Dendritic cell treated with granulocyte-macrophage colony-stimulating factor and Interleukin-4, amounts not matched to agents 40 ng/mL and 50 ng/mL, for 4 days (primary cell): ENCODE results near the gene PCBP3.

Experiments used
- H3K27ac Mint-ChIP-seq: one replicate; pipeline ENCODE4 v1.8.0; 2022; ENCODE audit warnings: mild to moderate bottlenecking, mixed read lengths
- H3K27me3 Mint-ChIP-seq: one replicate; pipeline ENCODE4 v1.8.0; 2022; ENCODE audit warnings: mild to moderate bottlenecking, mixed read lengths
- H3K36me3 Mint-ChIP-seq: one replicate; pipeline ENCODE4 v1.8.0; 2022; ENCODE audit warnings: low read depth, mixed read lengths
- H3K4me1 Mint-ChIP-seq: one replicate; pipeline ENCODE4 v1.8.0; 2022; ENCODE audit warnings: low read depth, mixed read lengths
- H3K4me3 Mint-ChIP-seq: one replicate; pipeline ENCODE4 v1.8.0; 2022; ENCODE audit warnings: mild to moderate bottlenecking, moderate library complexity, mixed read lengths
- H3K9me3 Mint-ChIP-seq: one replicate; pipeline ENCODE4 v1.8.0; 2022; ENCODE audit warnings: mixed read lengths
- intact Hi-C: fragments of 100-400 bp; cut with micrococcal nuclease; formaldehyde crosslinking; loops from one replicate; pipeline ENCODE4 v1.15.0; 2022

PCBP3 gene

GRCh38 chr21:45861156-45861870, 217.8 kb downstream of the PCBP3 start:
- no peak overlapping the region for H3K27ac Mint-ChIP-seq
- no peaks in the 10 kb centered on the region for H3K9me3 Mint-ChIP-seq
- H3K4me1 Mint-ChIP-seq = no peaks in the 10 kb centered on the region
- H3K4me3 Mint-ChIP-seq = no peak overlapping the region
- H3K36me3 Mint-ChIP-seq = no peaks in the 10 kb centered on the region
- intact Hi-C loops = no loop called here
- no peaks in the 10 kb centered on the region for H3K27me3 Mint-ChIP-seq

GRCh38 chr21:45862543-45863207, 219.2 kb downstream of the PCBP3 start:
- no peaks in the 10 kb centered on the region for H3K36me3 Mint-ChIP-seq
- no peaks in the 10 kb centered on the region for H3K27me3 Mint-ChIP-seq
- no peaks in the 10 kb centered on the region for H3K9me3 Mint-ChIP-seq

GRCh38 chr21:45863267-45863666, 219.7 kb downstream of the PCBP3 start:
- H3K27ac Mint-ChIP-seq = no peak overlapping the region
- no peaks in the 10 kb centered on the region for H3K36me3 Mint-ChIP-seq
- no peaks in the 10 kb centered on the region for H3K9me3 Mint-ChIP-seq
- intact Hi-C loops = no loop called here
- H3K4me3 Mint-ChIP-seq = no peak overlapping the region
- H3K27me3 Mint-ChIP-seq = no peaks in the 10 kb centered on the region
- no peaks in the 10 kb centered on the region for H3K4me1 Mint-ChIP-seq

More at GRCh38 chr21:45862543-45863207, 219.2 kb downstream of the PCBP3 start:
- intact Hi-C loops = no loop called here
- Mint-ChIP-seq H3K4me3 (no peak overlapping the region), H3K4me1 (no peaks in the 10 kb centered on the region), H3K27ac (no peak overlapping the region)

GRCh38 chr21:45863751-45864150, 220.2 kb downstream of the PCBP3 start:
- intact Hi-C loops = no loop called here
- Mint-ChIP-seq H3K27ac (no peak overlapping the region), H3K4me3 (no peak overlapping the region), H3K4me1 (no peaks in the 10 kb centered on the region), H3K27me3 (no peaks in the 10 kb centered on the region), H3K36me3 (no peaks in the 10 kb centered on the region), H3K9me3 (no peaks in the 10 kb centered on the region)

- Mint-ChIP-seq H3K36me3 (no peaks in the 10 kb centered on the region), H3K4me1 (no peaks in the 10 kb centered on the region), H3K27ac (no peak overlapping the region), H3K9me3 (no peaks in the 10 kb centered on the region), H3K27me3 (no peaks in the 10 kb centered on the region), H3K4me3 (no peak overlapping the region)
- intact Hi-C loops = no loop called here
These were observed 220.9 kb downstream of the PCBP3 start for GRCh38 chr21:45864436-45864835.

GRCh38 chr21:45865106-45865835, 221.7 kb downstream of the PCBP3 start:
- no peak overlapping the region for H3K4me3 Mint-ChIP-seq
- no peaks in the 10 kb centered on the region for H3K4me1 Mint-ChIP-seq
- H3K27me3 Mint-ChIP-seq = no peaks in the 10 kb centered on the region
- no peaks in the 10 kb centered on the region for H3K36me3 Mint-ChIP-seq
- intact Hi-C loops = no loop called here
- H3K9me3 Mint-ChIP-seq = no peaks in the 10 kb centered on the region
- H3K27ac Mint-ChIP-seq = no peak overlapping the region

- Mint-ChIP-seq H3K9me3 (no peaks in the 10 kb centered on the region), H3K27ac (no peak overlapping the region), H3K4me1 (no peaks in the 10 kb centered on the region), H3K4me3 (no peak overlapping the region), H3K27me3 (no peaks in the 10 kb centered on the region), H3K36me3 (no peaks in the 10 kb centered on the region)
- intact Hi-C loops = no loop called here
These were observed 223.0 kb downstream of the PCBP3 start for GRCh38 chr21:45866551-45866950.

GRCh38 chr21:45867041-45867666, 223.6 kb downstream of the PCBP3 start:
- Mint-ChIP-seq H3K4me3 (no peak overlapping the region), H3K27me3 (no peaks in the 10 kb centered on the region), H3K27ac (no peak overlapping the region), H3K9me3 (no peaks in the 10 kb centered on the region), H3K4me1 (no peaks in the 10 kb centered on the region), H3K36me3 (no peaks in the 10 kb centered on the region)
- intact Hi-C loops = no loop called here

GRCh38 chr21:45867671-45868081, 224.2 kb downstream of the PCBP3 start:
- Mint-ChIP-seq H3K27ac (no peak overlapping the region), H3K36me3 (no peaks in the 10 kb centered on the region), H3K4me1 (no peaks in the 10 kb centered on the region), H3K9me3 (no peaks in the 10 kb centered on the region), H3K4me3 (no peak overlapping the region), H3K27me3 (no peaks in the 10 kb centered on the region)
- intact Hi-C loops = no loop called here

GRCh38 chr21:45868086-45868485, 224.6 kb downstream of the PCBP3 start:
- Mint-ChIP-seq H3K4me3 (no peak overlapping the region), H3K27me3 (no peaks in the 10 kb centered on the region), H3K36me3 (no peaks in the 10 kb centered on the region), H3K27ac (no peak overlapping the region), H3K9me3 (no peaks in the 10 kb centered on the region), H3K4me1 (no peaks in the 10 kb centered on the region)
- intact Hi-C loops = no loop called here

GRCh38 chr21:45868488-45868887, 225.0 kb downstream of the PCBP3 start:
- H3K36me3 Mint-ChIP-seq = no peaks in the 10 kb centered on the region
- H3K27me3 Mint-ChIP-seq = no peaks in the 10 kb centered on the region
- no peaks in the 10 kb centered on the region for H3K4me1 Mint-ChIP-seq
- H3K27ac Mint-ChIP-seq = no peak overlapping the region
- intact Hi-C loops = no loop called here
- H3K9me3 Mint-ChIP-seq = no peaks in the 10 kb centered on the region
- H3K4me3 Mint-ChIP-seq = no peak overlapping the region

- Mint-ChIP-seq H3K9me3 (no peaks in the 10 kb centered on the region), H3K27ac (no peak overlapping the region), H3K36me3 (no peaks in the 10 kb centered on the region), H3K4me1 (no peaks in the 10 kb centered on the region), H3K27me3 (no peaks in the 10 kb centered on the region), H3K4me3 (no peak overlapping the region)
- intact Hi-C loops = no loop called here
These were observed 225.8 kb downstream of the PCBP3 start for GRCh38 chr21:45869121-45870007.

- Mint-ChIP-seq H3K4me1 (no peaks in the 10 kb centered on the region), H3K9me3 (no peaks in the 10 kb centered on the region), H3K27ac (no peak overlapping the region), H3K27me3 (no peaks in the 10 kb centered on the region), H3K36me3 (no peaks in the 10 kb centered on the region), H3K4me3 (no peak overlapping the region)
- intact Hi-C loops = no loop called here
These were observed 226.9 kb downstream of the PCBP3 start for GRCh38 chr21:45870421-45870820.
